Esophagus muscularis mucosa (tissue), 4 donors: ENCODE results near the gene SELENOM.

Source experiments
- EP300 ChIP-seq: sonication (generic); formaldehyde crosslinking; IDR thresholded peaks from one replicate; pipeline ENCODE4 v1.6.1; 2017; ENCODE audit warnings: antibody characterized with exemption
- POLR2A ChIP-seq: fragments of 450-650 bp; IDR thresholded peaks from one replicate; pipeline ENCODE4 v1.6.1; 2017; ENCODE audit warnings: antibody characterized with exemption, moderate library complexity, mild to moderate bottlenecking, low read depth
- TF ChIP-seq, protein P1 (sequence below), 3 experiments: fragments of 200-600 bp in 2 of 3; fragments of 450-650 bp in 1 of 3; sonication (generic) in 2 of 3; IDR thresholded peaks; one replicate each; pipeline ENCODE4 v1.5.1; 2017 to 2019; ENCODE audit warnings: antibody characterized with exemption in 3 of 3, mild to moderate bottlenecking in 2 of 3, moderate library complexity in 1 of 3

- TF ChIP-seq EP300 (no peak), POLR2A (no peak)
- TF ChIP-seq, protein P1, sequence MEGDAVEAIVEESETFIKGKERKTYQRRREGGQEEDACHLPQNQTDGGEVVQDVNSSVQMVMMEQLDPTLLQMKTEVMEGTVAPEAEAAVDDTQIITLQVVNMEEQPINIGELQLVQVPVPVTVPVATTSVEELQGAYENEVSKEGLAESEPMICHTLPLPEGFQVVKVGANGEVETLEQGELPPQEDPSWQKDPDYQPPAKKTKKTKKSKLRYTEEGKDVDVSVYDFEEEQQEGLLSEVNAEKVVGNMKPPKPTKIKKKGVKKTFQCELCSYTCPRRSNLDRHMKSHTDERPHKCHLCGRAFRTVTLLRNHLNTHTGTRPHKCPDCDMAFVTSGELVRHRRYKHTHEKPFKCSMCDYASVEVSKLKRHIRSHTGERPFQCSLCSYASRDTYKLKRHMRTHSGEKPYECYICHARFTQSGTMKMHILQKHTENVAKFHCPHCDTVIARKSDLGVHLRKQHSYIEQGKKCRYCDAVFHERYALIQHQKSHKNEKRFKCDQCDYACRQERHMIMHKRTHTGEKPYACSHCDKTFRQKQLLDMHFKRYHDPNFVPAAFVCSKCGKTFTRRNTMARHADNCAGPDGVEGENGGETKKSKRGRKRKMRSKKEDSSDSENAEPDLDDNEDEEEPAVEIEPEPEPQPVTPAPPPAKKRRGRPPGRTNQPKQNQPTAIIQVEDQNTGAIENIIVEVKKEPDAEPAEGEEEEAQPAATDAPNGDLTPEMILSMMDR (IDR thresholded peaks at IDR 0.05) = no peak
These were observed 30.8 kb upstream of the SELENOM start for GRCh38 chr22:31138126-31138525.
